Gastroesophageal sphincter (tissue), 3 donors: ENCODE data around the gene LONRF2.

Experiments used
- EP300 ChIP-seq: sonication (generic); formaldehyde crosslinking; IDR thresholded peaks from one replicate; pipeline ENCODE4 v1.6.1; 2017; ENCODE audit warnings: antibody characterized with exemption, mild to moderate bottlenecking
- POLR2A ChIP-seq, 2 donors: fragments of 450-650 bp; IDR thresholded peaks; one replicate each; pipeline ENCODE4 v1.6.1; 2017; ENCODE audit warnings: antibody characterized with exemption in 2 of 2, mild to moderate bottlenecking in 2 of 2, moderate library complexity in 1 of 2
- POLR2AphosphoS5 ChIP-seq: sonication (generic); formaldehyde crosslinking; IDR thresholded peaks from one replicate; pipeline ENCODE4 v1.6.1; 2017; ENCODE audit warnings: antibody characterized with exemption
- TF ChIP-seq, protein P1 (sequence below), 4 experiments: fragments of 200-600 bp in 2 of 4; fragments of 450-650 bp in 2 of 4; sonication (generic) in 1 of 4; IDR thresholded peaks; one replicate each; pipeline ENCODE4 v1.5.1; 2017 to 2019; ENCODE audit warnings: antibody characterized with exemption in 4 of 4, mild to moderate bottlenecking in 2 of 4, moderate library complexity in 2 of 4

DNA sequence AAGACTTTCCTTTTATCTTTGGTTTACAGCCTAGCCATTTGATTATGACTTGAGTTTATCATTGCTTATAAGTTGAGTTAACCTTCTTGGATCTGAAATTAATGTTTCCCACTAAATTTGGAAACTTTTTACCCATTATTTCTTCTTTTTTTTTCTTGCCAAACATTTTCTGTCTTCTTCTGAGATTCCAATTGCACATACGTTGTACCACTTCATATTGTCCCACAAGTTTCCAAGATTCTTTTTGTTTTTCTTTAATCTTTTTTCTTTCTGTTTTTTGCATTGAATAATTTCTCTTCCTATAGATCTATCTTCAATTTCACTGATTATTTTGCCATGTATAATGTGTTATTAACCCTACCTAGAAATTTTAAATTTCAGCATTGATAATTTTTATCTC is 18.6 kb downstream of the LONRF2 start:
- TF ChIP-seq POLR2A (IDR thresholded peaks at IDR 0.05) = no peak
- TF ChIP-seq, protein P1, sequence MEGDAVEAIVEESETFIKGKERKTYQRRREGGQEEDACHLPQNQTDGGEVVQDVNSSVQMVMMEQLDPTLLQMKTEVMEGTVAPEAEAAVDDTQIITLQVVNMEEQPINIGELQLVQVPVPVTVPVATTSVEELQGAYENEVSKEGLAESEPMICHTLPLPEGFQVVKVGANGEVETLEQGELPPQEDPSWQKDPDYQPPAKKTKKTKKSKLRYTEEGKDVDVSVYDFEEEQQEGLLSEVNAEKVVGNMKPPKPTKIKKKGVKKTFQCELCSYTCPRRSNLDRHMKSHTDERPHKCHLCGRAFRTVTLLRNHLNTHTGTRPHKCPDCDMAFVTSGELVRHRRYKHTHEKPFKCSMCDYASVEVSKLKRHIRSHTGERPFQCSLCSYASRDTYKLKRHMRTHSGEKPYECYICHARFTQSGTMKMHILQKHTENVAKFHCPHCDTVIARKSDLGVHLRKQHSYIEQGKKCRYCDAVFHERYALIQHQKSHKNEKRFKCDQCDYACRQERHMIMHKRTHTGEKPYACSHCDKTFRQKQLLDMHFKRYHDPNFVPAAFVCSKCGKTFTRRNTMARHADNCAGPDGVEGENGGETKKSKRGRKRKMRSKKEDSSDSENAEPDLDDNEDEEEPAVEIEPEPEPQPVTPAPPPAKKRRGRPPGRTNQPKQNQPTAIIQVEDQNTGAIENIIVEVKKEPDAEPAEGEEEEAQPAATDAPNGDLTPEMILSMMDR (IDR thresholded peaks at IDR 0.05) = no peak
- no peak for TF ChIP-seq POLR2AphosphoS5
- TF ChIP-seq EP300 = no peak
